BJ (cell line): ENCODE results near the gene RFXAP. TPM values are rescaled to one million over a fixed set of nuclear protein-coding genes. Genes with fewer than 3 reads are reported as not detected.
"Not testable (repeated sequence)": the region's sequence is repeated elsewhere in the genome, so short reads cannot be mapped to it uniquely, and the experiment has no call there.

Experiments used
- CTCF ChIA-PET: fragments of 350-600 bp; formaldehyde crosslinking; extraction: SDS; loops from one replicate; lab custom pipeline; 2021; ENCODE audit warnings: antibody characterized with exemption, inconsistent platforms; lab: Yijun Ruan, JAX
- POLR2A ChIA-PET: fragments of 300-600 bp; sonication (Branson Sonifier 250); formaldehyde crosslinking; extraction: SDS; loops from one replicate; lab custom pipeline; 2021; ENCODE audit warnings: antibody characterized with exemption; lab: Charles Lee
- DNase-seq: peaks from one replicate; pipeline ENCODE4 v3.0.0-alpha.2; 2011; ENCODE audit warnings: low read depth
- H3K27me3 ChIP-seq: 2 replicates; pipeline ENCODE4 v1.6.0; 2011; ENCODE audit warnings: low read length; ENCODE audit not compliant: control insufficient read depth, insufficient read depth
- H3K36me3 ChIP-seq: 2 replicates; pipeline ENCODE4 v1.5.1; 2011; ENCODE audit warnings: low read length; ENCODE audit not compliant: control insufficient read depth, insufficient read depth
- H3K4me3 ChIP-seq: 2 replicates; pipeline ENCODE4 v1.5.1; 2011; ENCODE audit warnings: low read depth, mild to moderate bottlenecking, control low read depth, low read length
- polyA plus RNA-seq: library from polyadenylated mRNA; depleted of rRNA; stranded (reverse); fragments of >200 nt; gene quantifications from 2 replicates; pipeline ENCODE4 v1.2.3, GENCODE V29; 2011
- TF ChIP-seq, protein P1 (sequence below): IDR thresholded peaks from 2 replicates; pipeline ENCODE4 v1.5.1; 2011; ENCODE audit warnings: low read depth, mild to moderate bottlenecking, control low read depth, inconsistent platforms, low read length, moderate library complexity; ENCODE audit not compliant: insufficient read depth

RFXAP gene
- polyA plus RNA-seq, 1 experiment, result 1.7 TPM

DNA sequence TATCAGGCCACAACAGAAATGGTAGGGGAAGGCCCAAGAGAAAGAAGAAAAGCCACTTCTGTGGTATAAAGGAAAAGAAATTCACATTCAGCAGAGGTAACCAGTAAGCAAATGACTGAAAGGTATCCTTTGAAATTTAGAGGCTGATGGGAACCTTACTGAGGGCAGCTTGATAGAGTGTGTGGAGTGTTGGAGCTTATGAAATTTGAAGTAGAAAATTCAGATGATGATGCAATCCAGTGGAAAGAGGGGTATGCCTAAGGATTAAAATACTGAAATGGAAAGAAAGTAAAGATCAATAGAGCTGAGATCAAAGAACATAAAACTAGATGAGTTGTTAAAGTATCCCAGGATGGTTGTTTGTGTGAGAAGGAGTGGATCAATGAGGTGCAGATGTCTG, 42.8 kb upstream of the RFXAP start:
- H3K36me3 ChIP-seq, result no peaks in the 10 kb centered on the region
- ChIA-PET POLR2A (no interaction called here), CTCF (no interaction called here)
- TF ChIP-seq, protein P1, sequence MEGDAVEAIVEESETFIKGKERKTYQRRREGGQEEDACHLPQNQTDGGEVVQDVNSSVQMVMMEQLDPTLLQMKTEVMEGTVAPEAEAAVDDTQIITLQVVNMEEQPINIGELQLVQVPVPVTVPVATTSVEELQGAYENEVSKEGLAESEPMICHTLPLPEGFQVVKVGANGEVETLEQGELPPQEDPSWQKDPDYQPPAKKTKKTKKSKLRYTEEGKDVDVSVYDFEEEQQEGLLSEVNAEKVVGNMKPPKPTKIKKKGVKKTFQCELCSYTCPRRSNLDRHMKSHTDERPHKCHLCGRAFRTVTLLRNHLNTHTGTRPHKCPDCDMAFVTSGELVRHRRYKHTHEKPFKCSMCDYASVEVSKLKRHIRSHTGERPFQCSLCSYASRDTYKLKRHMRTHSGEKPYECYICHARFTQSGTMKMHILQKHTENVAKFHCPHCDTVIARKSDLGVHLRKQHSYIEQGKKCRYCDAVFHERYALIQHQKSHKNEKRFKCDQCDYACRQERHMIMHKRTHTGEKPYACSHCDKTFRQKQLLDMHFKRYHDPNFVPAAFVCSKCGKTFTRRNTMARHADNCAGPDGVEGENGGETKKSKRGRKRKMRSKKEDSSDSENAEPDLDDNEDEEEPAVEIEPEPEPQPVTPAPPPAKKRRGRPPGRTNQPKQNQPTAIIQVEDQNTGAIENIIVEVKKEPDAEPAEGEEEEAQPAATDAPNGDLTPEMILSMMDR, result no peak
- DNase-seq, result no peak
- no peak overlapping the region for H3K4me3 ChIP-seq
- H3K27me3 ChIP-seq, result no peaks in the 10 kb centered on the region; the same call in 1 of the 2 replicates

DNA sequence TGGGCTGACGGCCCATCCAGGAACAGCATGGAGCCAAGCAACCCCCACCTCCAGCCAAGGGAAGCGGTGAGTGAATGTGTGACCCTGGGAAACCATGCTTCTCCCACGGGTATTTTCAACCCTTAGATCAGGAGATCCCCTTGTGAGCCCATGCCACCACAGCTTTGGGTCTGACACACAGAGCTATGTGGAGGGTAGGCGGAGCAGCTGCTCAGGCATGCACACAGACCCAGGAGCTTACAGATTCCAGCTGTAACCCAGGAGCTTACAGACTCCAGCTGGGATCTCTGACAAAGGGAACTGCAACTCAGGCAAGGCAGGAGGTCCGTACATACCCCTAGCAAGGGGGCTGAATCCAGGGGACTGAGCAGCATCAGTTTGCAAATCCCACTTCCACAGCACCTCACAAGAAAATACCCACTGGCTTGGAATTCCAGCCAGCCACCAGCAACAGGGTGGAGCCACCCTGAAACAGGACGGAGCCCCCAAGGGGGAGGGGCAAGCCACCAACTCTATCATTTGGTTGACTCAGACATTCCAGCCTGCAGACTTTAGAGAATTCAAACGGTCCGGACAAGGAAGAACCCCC, 40.8 kb upstream of the RFXAP start:
- H3K27me3 ChIP-seq, result no peaks in the 10 kb centered on the region; the same call in none of the 2 replicates
- POLR2A ChIA-PET, result no interaction called here
- DNase-seq, result peak; percentile 9
- H3K4me3 ChIP-seq, result no peak overlapping the region
- TF ChIP-seq, protein P1, result no peak
- no peaks in the 10 kb centered on the region for H3K36me3 ChIP-seq
- CTCF ChIA-PET, result no interaction called here

DNA sequence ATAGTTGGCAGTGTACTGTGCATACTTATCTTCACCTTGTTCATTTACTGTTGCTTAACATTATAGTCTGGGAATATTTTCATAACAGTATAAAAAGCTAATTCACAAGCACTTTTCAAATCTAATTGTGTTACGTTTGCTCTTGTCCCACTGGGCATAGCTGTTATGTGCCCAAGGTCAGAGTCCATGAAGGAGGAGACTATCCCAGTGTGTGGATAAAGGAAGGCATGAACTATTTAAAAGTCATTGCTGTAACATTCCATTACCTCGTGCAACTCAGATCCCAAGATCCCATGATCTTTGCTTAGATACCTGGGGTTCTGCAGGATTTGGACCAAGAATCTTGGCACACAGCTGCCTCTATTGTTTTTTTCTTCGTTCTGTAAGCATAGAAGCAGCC, 35.1 kb upstream of the RFXAP start:
- no peaks in the 10 kb centered on the region for H3K36me3 ChIP-seq
- no peaks in the 10 kb centered on the region; the same call in none of the 2 replicates for H3K27me3 ChIP-seq
- DNase-seq, result no peak
- TF ChIP-seq, protein P1, result no peak
- ChIA-PET POLR2A (no interaction called here), CTCF (interaction anchor here (0.7 kb wide), 2 partner anchors 39 to 48 kb away, joined by 3 to 5 read pairs; no protein-coding TSS in a partner anchor)
- no peak overlapping the region for H3K4me3 ChIP-seq

DNA sequence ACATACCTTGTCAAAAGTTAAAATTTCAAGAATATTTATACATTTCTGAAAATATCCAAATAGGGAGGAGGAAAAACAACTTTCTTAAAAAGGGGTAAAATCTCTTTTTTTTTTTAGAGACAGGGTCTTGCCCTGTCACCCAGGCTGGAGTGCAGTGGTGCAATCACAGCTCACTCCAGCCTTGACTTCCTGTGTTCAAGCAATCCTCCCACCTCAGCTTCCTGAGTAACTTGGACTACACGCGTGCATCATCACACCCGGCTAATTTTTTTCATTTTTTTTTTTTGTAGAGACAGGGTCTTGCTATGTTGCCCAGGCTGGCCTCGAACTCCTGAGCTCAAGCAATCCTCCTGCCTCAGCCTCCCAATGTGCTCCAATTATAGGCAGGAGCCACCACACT, 32.8 kb upstream of the RFXAP start:
- H3K36me3 ChIP-seq, POLR2A ChIA-PET, DNase-seq, CTCF ChIA-PET, H3K27me3 ChIP-seq, H3K4me3 ChIP-seq: not testable (repeated sequence)

DNA sequence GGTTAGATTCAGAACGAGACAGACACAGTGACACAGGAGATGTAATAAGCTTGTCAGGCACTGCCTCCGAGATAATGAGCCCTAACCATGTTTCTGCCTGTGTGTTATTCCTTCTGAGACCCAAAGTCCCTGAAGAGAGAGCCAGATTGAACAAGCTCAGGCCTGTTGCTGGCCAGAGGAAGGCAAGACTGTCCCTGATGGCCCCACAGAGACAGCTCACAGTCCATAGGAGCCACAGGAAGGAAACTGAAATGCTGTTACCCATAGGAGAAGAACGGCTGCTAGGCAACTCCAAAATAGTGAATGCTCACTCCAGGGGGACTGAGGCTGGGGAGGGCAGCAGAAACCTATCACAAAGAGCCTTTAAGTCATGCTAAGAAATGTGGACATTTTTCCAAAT, 31.8 kb upstream of the RFXAP start:
- no peak overlapping the region for H3K4me3 ChIP-seq
- TF ChIP-seq, protein P1, result no peak
- CTCF ChIA-PET, result no interaction called here
- POLR2A ChIA-PET, result no interaction called here
- H3K27me3 ChIP-seq, result no peaks in the 10 kb centered on the region; the same call in 1 of the 2 replicates
- no peak for DNase-seq
- no peaks in the 10 kb centered on the region for H3K36me3 ChIP-seq

DNA sequence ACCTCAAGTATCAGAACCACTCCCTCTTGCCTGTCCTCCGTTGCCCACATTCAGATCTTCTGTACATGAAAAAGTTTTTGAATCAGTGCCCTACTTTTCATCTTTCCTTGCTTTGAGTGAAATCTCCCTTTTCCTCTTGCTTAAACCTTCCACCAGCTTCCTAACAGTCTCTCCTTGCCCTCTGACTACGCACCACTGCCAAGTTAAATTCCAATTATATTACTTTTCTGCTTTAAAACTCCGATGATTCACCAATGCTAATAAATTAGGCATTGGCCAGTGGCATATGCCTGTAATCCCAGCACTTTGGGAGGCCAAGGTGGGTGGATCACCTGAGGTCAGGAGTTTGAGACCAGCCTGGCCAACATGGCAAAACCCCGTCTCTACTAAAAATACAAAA, 30.7 kb upstream of the RFXAP start:
- Histone ChIP-seq H3K4me3 (no peak overlapping the region), H3K36me3 (no peaks in the 10 kb centered on the region), H3K27me3 (no peaks in the 10 kb centered on the region; the same call in 1 of the 2 replicates)
- ChIA-PET POLR2A (no interaction called here), CTCF (no interaction called here)
- TF ChIP-seq, protein P1, result no peak
- DNase-seq, result peak; percentile 29
